D341Med (cell line): ENCODE results near the gene C2orf92.

Experiments used
- DNase-seq: peaks from one replicate; pipeline ENCODE4 v3.0.0; 2012; ENCODE audit warnings: low spot score

The C2orf92 gene

GRCh38 chr2:97745474-97746174 lies 76.1 kb downstream of the C2orf92 start:
- DNase-seq = no peak

GRCh38 chr2:97747285-97747684 lies 77.8 kb downstream of the C2orf92 start:
- no peak for DNase-seq

- DNase-seq = no peak
These were observed 78.2 kb downstream of the C2orf92 start for GRCh38 chr2:97747716-97748115.

- DNase-seq = no peak
These were observed 80.1 kb downstream of the C2orf92 start for GRCh38 chr2:97749581-97749980.

GRCh38 chr2:97750017-97750416 lies 80.5 kb downstream of the C2orf92 start:
- no peak for DNase-seq

GRCh38 chr2:97751752-97752151 lies 82.2 kb downstream of the C2orf92 start:
- no peak for DNase-seq
